ACHN (cell line): Measurements from ENCODE around the gene CHST8.

Experiments used
- DNase-seq: peaks from one replicate; pipeline ENCODE4 v3.0.0-alpha.2; 2015
- in situ Hi-C: cut with HindIII; loops from 2 replicates; pipeline ENCODE4 v1.10.0; 2017; ENCODE audit warnings: low sequenced_read_pairs, low pct_ligation_motif_present, low pct_unique_long_range_greater_than_20kb

The CHST8 gene

DNA sequence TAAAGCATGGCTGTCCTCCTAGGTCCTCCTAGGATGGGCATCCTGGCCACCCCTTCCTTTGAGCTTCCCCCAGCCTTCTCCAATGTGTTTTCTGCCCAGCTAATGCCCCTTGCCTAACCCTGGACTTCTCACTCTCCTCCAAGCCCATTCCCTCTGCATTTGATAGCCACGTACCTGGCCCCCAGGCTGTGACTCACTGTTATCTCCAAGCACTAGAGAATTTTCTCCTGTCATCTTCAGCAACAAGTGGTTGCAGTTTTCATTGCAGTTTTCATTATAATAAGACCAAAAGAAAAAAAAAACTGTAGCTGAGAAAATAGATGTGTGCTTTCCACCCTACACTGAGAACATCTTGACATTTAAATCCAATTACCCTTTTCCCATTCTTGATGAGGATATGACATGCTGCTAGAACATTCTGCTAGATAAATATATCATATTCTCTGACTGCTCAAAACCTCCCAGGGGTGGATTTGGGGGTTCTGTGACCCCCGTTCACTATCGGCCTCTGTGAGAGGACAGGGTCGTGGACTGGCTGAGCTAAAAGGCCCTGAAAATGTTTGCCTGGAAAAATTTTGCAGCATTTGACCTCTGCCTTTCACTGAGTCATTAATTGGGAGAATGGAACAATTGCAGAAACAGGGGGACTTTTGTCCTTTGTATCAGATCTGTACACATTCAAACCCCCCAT lies 116.1 kb downstream of the CHST8 start:
- no peak for DNase-seq
- in situ Hi-C loops = no loop called here

- peak; percentile 49 for DNase-seq
Observed at GRCh38 chr19:33740811-33741396, 119.2 kb downstream of the CHST8 start.

GRCh38 chr19:33745297-33745696 lies 123.5 kb downstream of the CHST8 start:
- no peak for DNase-seq
- in situ Hi-C loops = no loop called here

More at GRCh38 chr19:33740811-33741396, 119.2 kb downstream of the CHST8 start:
- in situ Hi-C loops = no loop called here

DNA sequence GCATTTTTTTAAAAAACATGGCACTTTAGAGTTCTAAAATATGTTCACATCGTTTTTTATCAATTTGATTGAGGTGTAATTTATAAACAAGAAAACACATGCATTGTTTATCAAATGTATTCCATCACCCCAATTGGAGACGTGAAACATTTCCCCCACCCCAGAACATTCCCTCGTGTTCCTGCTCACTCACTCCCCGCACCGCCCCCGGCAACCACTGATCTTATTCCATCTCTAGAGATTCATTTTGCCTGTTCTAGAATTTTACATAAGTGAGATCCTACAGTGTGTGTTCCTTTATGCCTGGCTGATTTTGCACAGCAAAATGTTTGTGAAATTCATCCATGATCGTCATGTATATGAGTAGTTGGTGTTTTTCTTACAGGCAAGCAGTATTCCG lies 124.4 kb downstream of the CHST8 start:
- in situ Hi-C loops = no loop called here

DNA sequence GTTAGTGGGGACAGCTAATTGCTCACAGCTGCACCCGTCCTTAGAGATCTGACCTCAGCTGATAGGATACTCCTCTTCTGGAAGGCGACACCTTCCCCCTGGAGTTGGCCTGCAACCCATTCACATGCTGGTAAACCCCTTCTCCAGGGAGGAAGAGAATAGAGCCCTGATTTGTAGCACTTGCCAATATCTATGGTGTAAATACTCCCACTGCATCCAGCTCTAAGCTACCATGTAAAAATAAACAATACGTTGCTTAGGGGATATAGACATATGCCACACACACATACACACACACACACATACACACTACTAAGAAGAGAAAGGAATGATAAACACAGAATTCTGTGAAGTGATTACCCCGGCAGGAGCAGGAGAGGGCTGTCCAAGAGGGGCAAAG lies 125.5 kb downstream of the CHST8 start:
- no peak for DNase-seq
- in situ Hi-C loops = no loop called here

More for the DNA sequence above, 124.4 kb downstream of the CHST8 start:
- no peak for DNase-seq

GRCh38 chr19:33748231-33748630 lies 126.5 kb downstream of the CHST8 start:
- in situ Hi-C loops = no loop called here

DNA sequence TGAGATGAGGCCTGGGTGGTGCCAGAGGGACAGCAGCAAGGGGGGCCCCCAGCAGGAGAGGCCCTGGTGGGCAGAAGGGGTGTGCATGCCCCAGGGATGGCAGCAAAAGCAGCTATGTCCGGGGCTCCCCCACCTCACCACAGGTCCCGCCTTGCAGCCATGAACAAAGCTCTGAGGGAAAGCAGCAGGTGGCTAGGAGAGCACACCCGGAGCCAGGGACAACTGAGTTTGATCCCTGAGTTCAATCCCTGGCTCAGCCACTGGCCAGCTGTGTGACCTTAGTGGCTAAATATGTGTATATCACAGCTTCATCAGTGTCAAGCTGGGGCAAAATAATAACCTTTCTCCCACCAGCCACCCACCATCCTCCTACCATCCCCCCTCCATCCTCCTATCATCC lies 127.3 kb downstream of the CHST8 start:
- in situ Hi-C loops = no loop called here
- DNase-seq = no peak

More at GRCh38 chr19:33748231-33748630, 126.5 kb downstream of the CHST8 start:
- DNase-seq = no peak

GRCh38 chr19:33749619-33750175 lies 127.9 kb downstream of the CHST8 start:
- in situ Hi-C loops = no loop called here

DNA sequence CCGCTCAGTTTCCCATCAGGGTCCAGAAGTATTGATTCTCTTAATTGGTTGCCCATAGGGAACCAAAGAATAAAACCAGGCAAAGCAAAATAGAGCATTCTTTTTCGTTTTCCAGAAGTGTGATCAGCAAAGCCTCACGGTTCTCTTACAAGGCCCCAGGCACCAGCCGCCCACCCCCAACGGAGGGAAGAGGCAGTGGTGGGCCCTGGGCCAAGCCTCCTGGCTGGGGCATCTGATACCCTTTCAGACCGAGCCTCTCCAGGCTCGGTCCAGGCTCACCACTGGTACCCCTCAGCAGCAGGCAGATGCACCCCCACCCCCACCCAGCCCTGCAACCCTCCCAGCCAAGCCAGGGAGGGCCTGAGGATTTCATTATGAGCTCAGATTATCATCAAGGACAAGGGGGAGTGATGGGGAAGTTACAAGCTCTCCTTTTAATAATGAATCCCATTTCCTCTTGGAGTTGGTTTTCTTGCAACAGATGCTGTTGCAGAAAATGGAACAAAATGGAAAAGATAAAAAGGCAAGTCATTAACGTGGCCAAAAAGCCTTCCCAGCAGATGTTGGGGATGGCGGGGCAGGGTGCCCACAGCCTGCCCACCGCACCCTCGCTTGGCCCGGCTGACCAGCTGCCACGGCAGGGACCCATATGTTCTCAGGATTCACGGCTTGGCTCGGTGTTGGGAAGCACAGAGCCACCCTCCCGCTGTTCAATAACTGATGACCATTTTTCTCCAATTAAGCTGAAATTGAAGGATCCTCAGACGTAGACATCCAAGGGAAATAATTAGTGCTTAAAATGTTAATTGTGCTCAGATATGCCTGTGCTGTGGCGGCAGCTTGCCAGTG lies 129.1 kb downstream of the CHST8 start:
- no peak for DNase-seq
- in situ Hi-C loops = no loop called here

More at GRCh38 chr19:33749619-33750175, 127.9 kb downstream of the CHST8 start:
- no peak for DNase-seq

- in situ Hi-C loops = no loop called here
- DNase-seq = no peak
Observed at GRCh38 chr19:33751436-33751770, 129.7 kb downstream of the CHST8 start.

GRCh38 chr19:33752018-33752800 lies 130.5 kb downstream of the CHST8 start:
- DNase-seq = no peak
- in situ Hi-C loops = no loop called here

DNA sequence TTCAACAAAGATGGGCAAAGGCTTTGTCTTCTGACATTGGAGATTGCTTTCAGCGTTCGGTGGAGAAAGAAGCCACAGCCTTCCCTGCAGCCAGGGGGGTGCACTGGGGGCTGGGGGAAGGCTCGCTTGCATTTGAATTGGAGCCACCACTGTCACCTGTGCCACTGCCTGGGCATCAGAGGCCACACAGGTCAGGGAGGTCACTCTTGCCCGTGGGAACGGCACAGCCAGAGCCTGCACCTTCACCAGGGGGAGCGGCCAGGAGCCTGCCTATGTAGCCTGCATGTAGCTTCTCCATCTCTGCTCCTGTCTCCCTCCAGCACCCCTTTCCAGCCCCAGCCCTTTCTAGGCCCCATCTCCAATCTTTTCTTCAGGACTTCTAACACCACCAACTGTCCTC lies 131.2 kb downstream of the CHST8 start:
- in situ Hi-C loops = no loop called here
- DNase-seq = no peak

DNA sequence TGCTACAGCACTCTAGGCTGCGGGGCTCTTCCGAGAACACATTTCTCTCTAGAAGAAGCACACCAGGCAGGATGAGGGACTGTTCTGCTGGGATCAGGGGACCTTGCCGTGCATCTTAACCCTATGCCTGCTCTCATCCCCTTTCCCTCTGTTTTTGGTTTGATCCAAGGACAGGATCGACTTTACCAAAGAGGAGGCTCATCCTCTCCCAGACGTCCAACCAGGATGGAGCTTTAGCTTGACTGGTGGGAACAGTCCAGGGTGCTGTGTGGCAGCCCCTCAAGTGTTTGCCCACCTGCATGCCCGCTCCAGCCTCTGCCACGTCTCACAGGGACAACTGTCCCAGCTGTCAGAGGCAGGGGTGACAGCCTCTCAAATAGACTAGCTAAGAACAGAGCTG lies 132.6 kb downstream of the CHST8 start:
- in situ Hi-C loops = no loop called here
- DNase-seq = no peak

- in situ Hi-C loops = no loop called here
- DNase-seq = no peak
Observed at GRCh38 chr19:33755099-33756035, 133.6 kb downstream of the CHST8 start.

DNA sequence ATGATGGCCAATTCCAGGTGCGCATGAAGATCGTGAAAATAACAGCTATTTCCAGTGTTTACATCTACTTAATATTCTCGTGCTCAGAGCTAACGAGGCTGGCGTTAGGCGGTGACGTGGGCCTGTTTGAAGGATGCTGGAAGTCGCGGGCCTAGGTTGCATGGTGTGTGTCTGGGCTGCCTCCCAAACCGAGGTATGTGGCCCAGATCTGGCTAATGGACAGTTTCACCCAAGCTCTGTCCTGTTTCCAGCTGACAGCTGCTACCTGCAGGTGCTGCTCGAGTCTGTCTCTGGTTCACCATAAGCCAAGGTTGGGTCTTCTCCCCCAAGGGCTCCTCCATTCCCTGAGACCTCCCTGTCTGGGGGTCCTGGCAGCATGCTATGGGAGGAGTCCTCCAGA lies 134.4 kb downstream of the CHST8 start:
- in situ Hi-C loops = no loop called here

DNA sequence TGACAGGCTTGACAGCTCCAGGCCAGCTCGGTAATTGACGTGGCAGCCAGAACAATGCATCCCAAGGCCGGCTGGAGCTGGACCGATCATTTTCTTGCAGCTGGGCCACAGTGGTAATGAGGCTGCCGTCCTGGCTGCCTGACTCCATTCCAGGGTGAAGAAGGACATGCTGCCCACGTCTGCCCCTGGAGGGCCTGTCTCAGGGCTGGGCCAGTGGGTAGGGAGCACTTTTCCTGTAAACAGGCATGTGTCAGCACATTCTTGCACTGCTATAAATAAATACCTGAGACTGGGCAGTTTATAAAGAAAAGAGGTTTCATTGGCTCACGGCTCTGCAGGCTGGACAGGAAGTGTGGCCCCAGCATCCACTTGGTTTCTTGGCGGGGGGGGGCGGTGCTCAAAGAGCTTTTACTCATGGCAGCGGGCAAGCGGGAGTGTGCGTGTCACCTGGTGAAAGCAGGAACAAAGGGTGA lies 136.8 kb downstream of the CHST8 start:
- no peak for DNase-seq
- in situ Hi-C loops = no loop called here

More for the DNA sequence above, 134.4 kb downstream of the CHST8 start:
- DNase-seq = no peak

DNA sequence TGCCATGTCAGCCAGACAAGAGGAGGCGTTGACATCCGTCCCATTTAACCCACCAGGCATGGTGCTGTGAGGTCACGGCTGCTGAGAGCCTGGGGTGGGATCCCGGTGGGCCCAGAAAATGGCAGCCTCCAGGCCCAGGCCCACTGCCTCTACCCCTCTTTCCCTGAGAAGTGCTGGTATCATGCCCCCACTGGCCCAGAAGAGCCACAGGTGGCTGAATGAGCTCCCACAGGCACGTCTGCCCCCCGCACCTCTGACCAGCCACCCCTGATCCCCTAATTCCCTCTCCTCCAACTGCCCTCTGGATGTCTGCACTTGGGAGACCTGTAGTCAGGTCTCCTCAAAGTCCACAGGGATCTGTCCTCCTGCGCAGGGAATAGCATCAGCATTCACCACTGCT lies 137.6 kb downstream of the CHST8 start:
- in situ Hi-C loops = no loop called here
- DNase-seq = no peak
